Bronchial epithelial cell (primary cell): ENCODE measurements around the gene DTX2. TPM values are rescaled to one million over a fixed set of nuclear protein-coding genes. Genes with fewer than 3 reads are reported as not detected.
"Not testable (repeated sequence)": the region's sequence is repeated elsewhere in the genome, so short reads cannot be mapped to it uniquely, and the experiment has no call there.

Experiments used
- DNase-seq: peaks from one replicate; pipeline ENCODE4 v3.0.0-alpha.2; 2010; ENCODE audit warnings: low read depth
- FAIRE-seq: peaks from 2 replicates; lab custom pipeline; 2011; peaks lifted over from hg19 to GRCh38; lab: Jason Lieb, UNC
- H3K27me3 ChIP-seq: 2 replicates; pipeline ENCODE4 v1.5.1; 2011; ENCODE audit warnings: low read length; ENCODE audit not compliant: control insufficient read depth, insufficient read depth
- H3K36me3 ChIP-seq: 2 replicates; pipeline ENCODE4 v1.5.1; 2011; ENCODE audit warnings: low read length; ENCODE audit not compliant: control insufficient read depth, insufficient read depth
- H3K4me3 ChIP-seq: 2 replicates; pipeline ENCODE4 v1.5.1; 2011; ENCODE audit warnings: mild to moderate bottlenecking, low read depth, low read length, control low read depth
- total RNA-seq: library from RNA; depleted of rRNA; stranded (reverse); fragments of >200 nt; gene quantifications from 2 replicates; pipeline ENCODE4 v1.2.1, GENCODE V29; 2014
- TF ChIP-seq, protein P1 (sequence below): IDR thresholded peaks from 2 replicates; pipeline ENCODE4 v1.5.1; 2011; ENCODE audit warnings: mild to moderate bottlenecking, moderate library complexity, low read length, control low read depth, inconsistent platforms; ENCODE audit not compliant: insufficient read depth, severe bottlenecking

Gene DTX2
- total RNA-seq, 1 donor from 2014 or later: 10.8 TPM

DNA sequence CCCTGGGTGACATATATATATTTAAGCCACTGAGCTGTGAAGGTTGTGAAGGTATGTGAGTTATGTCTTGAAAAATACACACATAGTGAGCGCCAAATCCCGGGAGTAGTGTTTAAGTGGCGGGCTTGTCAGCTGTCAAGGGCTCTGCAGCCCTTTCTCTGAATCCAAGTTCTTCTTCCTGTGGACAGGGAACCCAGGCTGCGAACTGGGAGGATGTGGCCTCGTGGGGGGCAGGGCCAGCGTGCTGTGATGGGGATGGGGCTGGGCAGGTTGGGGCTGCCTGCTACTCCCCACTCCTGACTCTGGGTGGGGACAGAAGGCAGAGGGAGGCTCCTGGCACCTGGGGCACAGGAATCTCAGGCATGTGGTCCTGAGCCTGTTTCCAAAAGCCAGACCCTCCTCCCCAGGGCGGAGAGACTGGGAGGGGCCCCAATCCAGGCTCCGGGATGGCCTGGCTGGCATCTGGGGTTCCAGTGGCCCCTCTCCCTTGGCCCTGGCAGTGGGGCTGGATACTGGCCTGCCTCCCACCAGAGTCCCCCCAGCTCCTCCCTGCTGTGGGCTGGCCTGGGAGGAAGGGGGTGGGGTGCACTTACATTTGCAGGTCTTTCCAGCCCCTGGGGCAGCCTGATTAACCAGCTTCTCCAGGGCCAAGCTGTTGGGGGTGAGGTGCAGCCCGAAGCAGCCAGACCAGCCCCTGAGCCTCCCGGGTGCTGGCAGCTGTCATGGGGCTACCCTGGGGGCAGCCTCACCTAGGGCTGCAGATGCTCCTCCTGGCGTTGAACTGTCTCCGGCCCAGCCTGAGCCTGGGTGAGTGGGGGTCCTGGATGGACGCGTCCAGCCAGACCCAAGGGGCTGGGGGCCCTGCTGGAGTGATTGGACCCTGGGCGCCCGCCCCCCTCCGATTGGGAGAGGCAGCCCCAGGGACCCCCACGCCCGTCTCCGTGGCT lies 48.7 kb downstream of the DTX2 start, which contains the start of gene UPK3B:
UPK3B (plus strand) TSS at position 622 of the 947 bp plus-strand sequence; CDS start at position 723, 101 bp downstream.
- Histone ChIP-seq H3K4me3 (no peak within 1 kb of the TSS), H3K27me3 (no peaks in the 10 kb centered on the region), H3K36me3 (peaks cover 6% of the 10 kb centered on the region)
- TF ChIP-seq, protein P1, sequence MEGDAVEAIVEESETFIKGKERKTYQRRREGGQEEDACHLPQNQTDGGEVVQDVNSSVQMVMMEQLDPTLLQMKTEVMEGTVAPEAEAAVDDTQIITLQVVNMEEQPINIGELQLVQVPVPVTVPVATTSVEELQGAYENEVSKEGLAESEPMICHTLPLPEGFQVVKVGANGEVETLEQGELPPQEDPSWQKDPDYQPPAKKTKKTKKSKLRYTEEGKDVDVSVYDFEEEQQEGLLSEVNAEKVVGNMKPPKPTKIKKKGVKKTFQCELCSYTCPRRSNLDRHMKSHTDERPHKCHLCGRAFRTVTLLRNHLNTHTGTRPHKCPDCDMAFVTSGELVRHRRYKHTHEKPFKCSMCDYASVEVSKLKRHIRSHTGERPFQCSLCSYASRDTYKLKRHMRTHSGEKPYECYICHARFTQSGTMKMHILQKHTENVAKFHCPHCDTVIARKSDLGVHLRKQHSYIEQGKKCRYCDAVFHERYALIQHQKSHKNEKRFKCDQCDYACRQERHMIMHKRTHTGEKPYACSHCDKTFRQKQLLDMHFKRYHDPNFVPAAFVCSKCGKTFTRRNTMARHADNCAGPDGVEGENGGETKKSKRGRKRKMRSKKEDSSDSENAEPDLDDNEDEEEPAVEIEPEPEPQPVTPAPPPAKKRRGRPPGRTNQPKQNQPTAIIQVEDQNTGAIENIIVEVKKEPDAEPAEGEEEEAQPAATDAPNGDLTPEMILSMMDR: no peak
- DNase-seq (peak; percentile 28), FAIRE-seq (no peak)

DNA sequence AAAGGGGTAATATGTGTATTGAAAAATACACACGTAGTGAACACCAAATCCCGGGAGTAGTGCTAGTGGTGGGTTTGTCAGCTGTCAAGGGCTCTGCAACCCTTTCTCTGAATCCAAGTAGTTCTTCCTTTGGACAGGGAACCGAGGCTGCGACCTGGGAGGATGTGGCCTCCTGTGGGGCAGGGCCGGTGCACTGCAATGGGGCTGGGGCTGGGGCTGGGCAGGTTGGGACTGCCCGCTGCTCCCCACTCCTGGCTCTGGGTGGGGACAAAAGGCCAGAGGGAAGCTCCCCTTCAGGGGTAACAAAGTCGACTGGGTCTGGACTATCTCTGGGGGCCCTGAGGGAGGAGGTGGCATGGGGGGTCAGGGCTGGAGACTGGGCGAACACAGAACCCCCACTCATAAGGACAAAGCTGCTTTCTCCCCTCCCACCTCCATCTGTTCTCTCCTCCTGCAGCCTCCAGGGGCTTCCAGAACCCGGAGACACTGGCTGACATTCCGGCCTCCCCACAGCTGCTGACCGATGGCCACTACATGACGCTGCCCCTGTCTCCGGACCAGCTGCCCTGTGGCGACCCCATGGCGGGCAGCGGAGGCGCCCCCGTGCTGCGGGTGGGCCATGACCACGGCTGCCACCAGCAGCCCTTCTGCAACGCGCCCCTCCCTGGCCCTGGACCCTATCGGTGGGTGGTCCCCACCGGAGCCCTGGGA lies 49.8 kb downstream of the DTX2 start:
- H3K4me3 ChIP-seq, DNase-seq, FAIRE-seq: not testable (repeated sequence)

DNA sequence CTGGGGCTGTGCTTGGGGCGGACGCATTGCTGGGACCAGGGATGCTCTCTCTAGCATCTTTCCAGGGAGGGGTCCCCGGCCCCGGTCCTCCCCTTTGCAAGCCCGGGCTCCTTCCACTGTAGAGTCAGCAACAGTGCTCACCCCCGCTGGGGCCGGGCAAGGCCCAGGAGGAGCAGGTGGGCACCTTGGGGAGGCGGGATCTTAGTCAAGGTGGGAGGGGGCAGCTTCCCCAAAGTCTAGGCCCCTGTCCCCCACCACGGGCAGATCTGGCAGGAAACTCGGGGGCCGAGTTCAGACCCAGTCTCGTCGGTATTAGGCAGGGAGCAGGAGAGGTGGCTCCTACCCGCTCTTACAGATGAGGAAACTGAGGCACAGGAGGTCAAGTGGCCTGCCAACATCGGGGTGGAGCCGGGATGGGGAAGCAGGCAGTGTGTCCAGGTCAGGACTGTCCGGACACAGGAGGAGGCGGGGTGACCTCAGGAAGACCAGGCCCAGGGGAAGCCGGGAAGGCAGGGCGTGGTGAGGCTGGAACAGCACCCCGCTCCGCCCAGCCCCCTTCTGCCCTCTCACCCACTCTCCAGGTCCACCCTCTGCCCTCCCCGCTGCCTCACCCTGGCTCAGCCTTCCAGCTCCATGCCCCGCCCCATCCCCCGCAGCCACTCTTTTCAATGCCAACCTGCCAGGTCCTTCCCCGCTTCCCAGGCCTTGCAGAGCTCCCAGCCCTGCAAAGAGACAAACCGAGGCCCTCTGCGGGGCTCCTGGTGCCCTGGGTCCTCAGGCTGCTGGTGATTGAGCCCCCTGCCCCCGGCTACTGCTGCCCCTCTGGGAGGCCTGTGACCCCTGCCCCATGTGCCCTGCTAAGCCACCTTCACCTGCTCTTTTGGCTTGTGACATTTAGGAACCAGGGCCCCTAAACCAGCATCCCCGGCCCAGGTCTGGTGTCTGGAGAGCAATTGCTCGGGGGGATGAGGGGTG lies 50.7 kb downstream of the DTX2 start:
- not testable (repeated sequence) for DNase-seq, H3K36me3 ChIP-seq, H3K4me3 ChIP-seq, H3K27me3 ChIP-seq
- peak; percentile 89 for FAIRE-seq

More for the DNA sequence above, 49.8 kb downstream of the DTX2 start:
- not testable (repeated sequence) for H3K36me3 ChIP-seq, H3K27me3 ChIP-seq

GRCh38 chr7:76512941-76513816 lies 51.7 kb downstream of the DTX2 start:
- TF ChIP-seq, protein P1: peak; percentile 39
- H3K36me3 ChIP-seq: no peaks in the 10 kb centered on the region
- no peak for FAIRE-seq
- DNase-seq: no peak
- H3K27me3 ChIP-seq: no peaks in the 10 kb centered on the region
- no peak overlapping the region for H3K4me3 ChIP-seq

DNA sequence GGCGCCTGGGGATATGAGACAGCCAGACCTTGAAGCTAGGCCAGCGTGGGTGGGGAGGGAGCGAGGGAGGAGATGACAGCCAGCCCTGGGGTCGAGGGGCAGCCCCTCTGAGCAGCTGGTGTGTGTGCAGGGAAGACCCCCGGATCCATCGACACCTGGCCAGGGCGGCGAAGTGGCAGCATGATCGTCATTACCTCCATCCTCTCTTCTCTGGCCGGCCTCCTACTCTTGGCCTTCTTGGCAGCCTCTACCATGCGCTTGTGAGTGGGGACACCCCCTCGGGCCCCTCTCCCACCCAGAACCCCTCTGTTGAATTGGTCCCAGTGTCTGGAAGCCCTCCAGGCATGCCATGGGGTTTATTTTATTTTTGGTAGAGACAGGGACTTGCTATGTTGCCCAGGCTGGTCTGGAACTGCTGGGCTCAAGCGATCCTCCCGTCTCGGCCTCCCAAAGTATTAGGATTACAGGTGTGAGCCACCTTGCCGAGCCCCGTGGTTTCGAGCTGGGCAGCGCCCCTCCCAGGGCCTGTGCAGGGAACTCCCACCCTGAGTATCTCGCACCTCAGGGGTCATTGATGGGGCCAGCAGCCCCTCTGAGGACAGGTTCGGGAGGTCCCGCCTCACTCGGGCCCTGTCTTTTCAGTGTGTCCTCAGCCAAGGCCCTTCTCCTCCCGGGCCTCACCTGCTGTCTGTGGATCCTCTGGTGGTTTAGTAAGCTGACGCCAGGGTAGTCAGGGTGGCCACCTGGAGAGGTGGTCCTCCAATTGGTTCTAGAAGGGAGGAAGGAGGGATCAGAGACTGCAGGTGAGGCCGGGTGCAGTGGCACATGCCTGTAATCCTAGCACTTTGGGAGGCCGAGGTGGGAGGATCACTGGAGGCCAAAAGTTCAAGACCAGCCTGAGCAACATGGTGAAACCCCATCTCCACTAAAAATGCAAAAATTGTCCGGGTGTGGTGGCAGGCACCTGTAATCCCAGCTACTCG lies 52.6 kb downstream of the DTX2 start:
- TF ChIP-seq, protein P1: no peak
- FAIRE-seq: no peak

More for the DNA sequence above, 52.6 kb downstream of the DTX2 start:
- Histone ChIP-seq H3K27me3 (no peaks in the 10 kb centered on the region), H3K4me3 (no peak overlapping the region), H3K36me3 (no peaks in the 10 kb centered on the region)
- DNase-seq: no peak
